Smooth muscle cell (in vitro differentiated cells): ENCODE results near the gene SULF2. TPM values are rescaled to one million over a fixed set of nuclear protein-coding genes. Genes with fewer than 3 reads are reported as not detected.

Source experiments
- DNase-seq: peaks from one replicate; lab custom pipeline; 2025; ENCODE audit not compliant: unreplicated experiment; lab: John Stamatoyannopoulos, UW
- H2AFZ ChIP-seq: fragments of 200-600 bp; sonication (generic); 2 replicates; pipeline ENCODE4 v1.6.0; 2016; ENCODE audit warnings: antibody characterized with exemption, low read depth, mild to moderate bottlenecking
- H3F3A ChIP-seq: fragments of 200-600 bp; sonication (generic); 2 replicates; pipeline ENCODE4 v1.6.0; 2017; ENCODE audit warnings: antibody characterized with exemption, low read depth
- H3K27ac ChIP-seq: fragments of 200-600 bp; sonication (generic); 2 replicates; pipeline ENCODE4 v1.5.1; 2016; ENCODE audit warnings: low read depth, mild to moderate bottlenecking
- H3K27me3 ChIP-seq: fragments of 200-600 bp; sonication (generic); 2 replicates; pipeline ENCODE4 v1.6.1; 2016; ENCODE audit warnings: low read depth, mild to moderate bottlenecking
- H3K36me3 ChIP-seq: fragments of 200-600 bp; sonication (generic); 2 replicates; pipeline ENCODE4 v1.5.1; 2016; ENCODE audit warnings: low read depth
- H3K4me1 ChIP-seq: fragments of 200-600 bp; sonication (generic); 2 replicates; pipeline ENCODE4 v1.5.1; 2016; ENCODE audit warnings: low read depth
- H3K4me2 ChIP-seq: fragments of 200-600 bp; sonication (generic); 2 replicates; pipeline ENCODE4 v1.6.0; 2016; ENCODE audit warnings: mild to moderate bottlenecking
- H3K4me3 ChIP-seq: fragments of 200-600 bp; sonication (generic); 2 replicates; pipeline ENCODE4 v1.5.1; 2016; ENCODE audit warnings: mild to moderate bottlenecking
- H3K79me2 ChIP-seq: fragments of 200-600 bp; sonication (generic); 2 replicates; pipeline ENCODE4 v1.6.0; 2016; ENCODE audit warnings: low read depth, mild to moderate bottlenecking
- H3K9ac ChIP-seq: fragments of 200-600 bp; sonication (generic); 2 replicates; pipeline ENCODE4 v1.6.0; 2016; ENCODE audit warnings: low read depth
- H3K9me3 ChIP-seq: fragments of 200-600 bp; sonication (generic); replicated peaks from 2 replicates; pipeline ENCODE4 v1.5.1; 2016; ENCODE audit warnings: low read depth
- H4K20me1 ChIP-seq: fragments of 200-600 bp; sonication (generic); 2 replicates; pipeline ENCODE4 v1.6.0; 2016; ENCODE audit warnings: low read depth
- WGBS: methylation state at CpG from one replicate; pipeline ENCODE4 v1.1.7; 2016; ENCODE audit warnings: low lambda C conversion rate; 5-methylcytosine and 5-hydroxymethylcytosine counted together
- polyA plus RNA-seq: library from polyadenylated mRNA; unstranded; fragments of >200 nt; fragmentation: Nextera tagmentation; extraction: Ambion mirVana; gene quantifications from 2 replicates; pipeline ENCODE4 v1.2.1, GENCODE V29; 2016
- total RNA-seq: library from RNA; depleted of rRNA; stranded (reverse); fragments of >200 nt; gene quantifications from 2 replicates; pipeline ENCODE4 v1.2.3, GENCODE V29; 2014
- TF ChIP-seq, protein P1 (sequence below): fragments of 200-600 bp; sonication (generic); IDR thresholded peaks from 2 replicates; pipeline ENCODE4 v1.5.1; 2017; ENCODE audit warnings: borderline replicate concordance, mild to moderate bottlenecking, antibody characterized with exemption; ENCODE audit not compliant: insufficient read depth, poor library complexity, severe bottlenecking

Gene SULF2
- total and polyA plus RNA-seq, 2 experiments from 2014 or later: 109 to 144 TPM

DNA sequence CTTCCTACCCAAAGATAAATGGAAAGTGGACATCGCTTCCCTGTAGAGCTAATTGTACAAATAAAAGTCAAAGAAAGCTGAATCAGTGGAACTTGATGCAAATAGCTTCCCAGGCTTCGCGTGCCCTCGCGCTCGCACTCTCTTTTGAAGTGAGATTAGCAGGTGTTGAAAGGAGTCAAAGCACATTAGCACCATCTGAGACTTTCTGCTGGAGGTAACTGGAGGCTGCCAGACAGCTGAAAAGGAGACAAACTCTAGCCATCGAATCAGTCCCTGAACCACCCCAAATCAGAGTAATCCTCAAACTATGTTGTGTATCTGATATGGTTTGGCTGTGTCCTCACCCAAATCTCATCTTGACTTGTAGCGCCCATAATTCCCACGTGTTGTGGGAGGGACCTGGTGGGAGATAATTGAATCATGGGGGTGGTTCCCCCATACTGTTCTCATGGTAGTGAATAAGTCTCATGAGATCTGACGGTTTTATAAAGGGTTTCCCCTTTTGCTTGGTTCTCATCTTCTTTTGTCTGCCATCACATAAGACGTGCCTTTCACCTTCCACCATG, 23.7 kb downstream of the SULF2 start:
- Histone ChIP-seq H3K36me3 (no peaks in the 10 kb centered on the region), H4K20me1 (peaks cover 34% of the 10 kb centered on the region), H3K4me2 (no peak overlapping the region), H3K9me3 (no peaks in the 10 kb centered on the region), H3K27me3 (no peaks in the 10 kb centered on the region), H3K9ac (no peak overlapping the region), H3F3A (no peaks in the 10 kb centered on the region), H3K4me3 (no peak overlapping the region), H3K4me1 (peaks cover 28% of the 10 kb centered on the region), H2AFZ (no peak overlapping the region), H3K27ac (no peak overlapping the region), H3K79me2 (no peaks in the 10 kb centered on the region)
- 75% methylated on average over 11 of the region's 11 CpGs for WGBS
- no peak for DNase-seq
- TF ChIP-seq, protein P1, sequence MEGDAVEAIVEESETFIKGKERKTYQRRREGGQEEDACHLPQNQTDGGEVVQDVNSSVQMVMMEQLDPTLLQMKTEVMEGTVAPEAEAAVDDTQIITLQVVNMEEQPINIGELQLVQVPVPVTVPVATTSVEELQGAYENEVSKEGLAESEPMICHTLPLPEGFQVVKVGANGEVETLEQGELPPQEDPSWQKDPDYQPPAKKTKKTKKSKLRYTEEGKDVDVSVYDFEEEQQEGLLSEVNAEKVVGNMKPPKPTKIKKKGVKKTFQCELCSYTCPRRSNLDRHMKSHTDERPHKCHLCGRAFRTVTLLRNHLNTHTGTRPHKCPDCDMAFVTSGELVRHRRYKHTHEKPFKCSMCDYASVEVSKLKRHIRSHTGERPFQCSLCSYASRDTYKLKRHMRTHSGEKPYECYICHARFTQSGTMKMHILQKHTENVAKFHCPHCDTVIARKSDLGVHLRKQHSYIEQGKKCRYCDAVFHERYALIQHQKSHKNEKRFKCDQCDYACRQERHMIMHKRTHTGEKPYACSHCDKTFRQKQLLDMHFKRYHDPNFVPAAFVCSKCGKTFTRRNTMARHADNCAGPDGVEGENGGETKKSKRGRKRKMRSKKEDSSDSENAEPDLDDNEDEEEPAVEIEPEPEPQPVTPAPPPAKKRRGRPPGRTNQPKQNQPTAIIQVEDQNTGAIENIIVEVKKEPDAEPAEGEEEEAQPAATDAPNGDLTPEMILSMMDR: no peak

DNA sequence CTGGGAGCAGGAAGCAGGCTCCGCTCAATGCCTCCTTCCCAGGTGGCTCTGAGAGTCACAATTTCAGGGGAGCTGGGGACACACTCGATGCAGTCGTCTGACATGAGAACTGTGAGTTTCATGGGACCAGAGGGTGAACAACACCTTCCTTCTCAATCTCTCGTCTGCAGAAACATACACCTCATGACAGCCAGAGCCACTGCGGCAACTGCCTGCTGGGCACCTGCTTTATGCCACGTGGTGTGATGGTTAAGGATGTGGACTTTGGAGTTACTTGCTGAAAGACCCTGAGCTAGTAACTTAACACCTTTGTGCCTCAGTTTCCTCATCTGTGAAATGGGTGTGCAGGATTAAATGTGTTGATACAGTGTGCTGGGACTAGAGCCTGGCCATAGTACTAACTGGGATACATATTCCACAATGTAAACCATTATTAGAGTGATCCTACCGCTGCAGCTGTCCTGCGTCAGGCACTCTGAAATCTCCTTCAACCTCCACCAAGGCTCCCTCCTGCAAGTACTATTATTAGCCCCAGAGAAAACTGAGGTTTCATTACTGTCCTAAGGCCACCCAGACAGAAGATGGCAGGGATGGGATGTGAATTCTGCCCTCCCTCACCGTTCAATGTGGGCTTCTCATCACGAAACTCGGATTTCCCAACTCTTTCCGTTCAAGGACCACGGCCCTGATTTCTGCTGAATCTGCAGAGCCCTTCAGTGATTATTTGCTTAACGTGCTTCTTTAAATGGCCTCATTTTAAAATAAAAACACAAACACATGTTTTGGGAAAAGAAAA, 24.4 kb downstream of the SULF2 start:
- 87% methylated on average over 14 of the region's 14 CpGs for WGBS
- Histone ChIP-seq H3K4me2 (no peak overlapping the region), H3K27me3 (no peaks in the 10 kb centered on the region), H3F3A (no peaks in the 10 kb centered on the region), H3K4me3 (no peak overlapping the region), H3K27ac (no peak overlapping the region), H3K9me3 (no peaks in the 10 kb centered on the region), H3K9ac (no peak overlapping the region), H3K36me3 (no peaks in the 10 kb centered on the region), H3K4me1 (peaks cover 21% of the 10 kb centered on the region), H3K79me2 (no peaks in the 10 kb centered on the region), H4K20me1 (peaks cover 35% of the 10 kb centered on the region), H2AFZ (no peak overlapping the region)
- TF ChIP-seq, protein P1: no peak
- DNase-seq: no peak

DNA sequence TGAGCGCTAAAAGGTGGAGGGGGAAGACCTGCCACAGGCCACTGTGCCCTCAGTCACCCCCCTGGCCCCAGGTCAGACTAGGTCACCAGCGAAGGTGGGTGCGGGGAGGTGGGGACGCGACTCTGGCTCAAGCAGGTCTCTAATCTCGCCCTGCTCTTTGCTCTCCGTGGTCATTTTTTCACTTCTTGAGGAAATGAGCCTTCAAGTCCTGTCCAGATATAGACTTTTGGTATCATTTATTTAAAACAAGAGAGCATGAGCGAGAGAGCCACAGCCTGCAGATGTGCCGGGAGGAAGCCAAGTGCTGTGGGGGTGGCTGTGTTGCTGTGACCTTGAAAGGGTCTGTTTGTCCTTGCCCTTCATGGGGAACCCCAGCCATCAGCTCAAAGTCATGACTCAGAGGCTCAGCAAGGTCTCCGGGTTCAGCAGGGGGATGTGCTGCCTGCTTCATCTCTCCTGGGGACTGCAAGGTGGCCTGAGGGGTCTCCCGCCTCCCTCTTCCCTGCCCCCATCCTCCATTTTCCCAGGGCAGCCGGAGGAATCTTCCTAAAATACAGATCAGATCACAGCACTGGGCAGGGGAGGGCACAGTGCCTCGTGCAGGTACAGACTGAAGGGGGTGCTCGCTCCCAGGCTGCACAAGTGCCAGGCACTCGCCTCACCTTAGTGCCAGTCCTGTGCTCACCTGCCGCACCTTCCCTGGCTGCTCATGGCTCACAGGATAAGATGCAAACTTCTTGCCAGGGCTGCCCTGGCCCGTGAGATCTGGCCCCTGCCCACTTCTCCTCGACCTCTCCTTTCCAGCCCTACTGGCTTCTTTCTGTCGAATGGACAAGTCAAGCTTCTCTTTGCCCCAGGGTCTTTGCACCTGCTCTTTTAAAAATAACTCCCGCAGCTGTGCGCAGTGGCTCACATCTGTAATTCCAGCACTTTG, 26.5 kb downstream of the SULF2 start:
- H3K79me2 ChIP-seq: no peaks in the 10 kb centered on the region
- H3K4me2 ChIP-seq: no peak overlapping the region
- no peak overlapping the region for H3K9ac ChIP-seq
- H4K20me1 ChIP-seq: peaks cover 49% of the 10 kb centered on the region
- H3K27me3 ChIP-seq: no peaks in the 10 kb centered on the region
- H3K36me3 ChIP-seq: no peaks in the 10 kb centered on the region
- no peak overlapping the region for H2AFZ ChIP-seq
- no peak for DNase-seq
- H3K4me1 ChIP-seq: peaks cover 18% of the 10 kb centered on the region
- TF ChIP-seq, protein P1: no peak
- no peaks in the 10 kb centered on the region for H3K9me3 ChIP-seq
- WGBS: 89% methylated on average over 21 of the region's 21 CpGs
- no peak overlapping the region for H3K4me3 ChIP-seq
- no peaks in the 10 kb centered on the region for H3F3A ChIP-seq
- no peak overlapping the region for H3K27ac ChIP-seq
